Measurements from ENCODE around the gene OR1S2.

- TF ChIP-seq, protein P1, sequence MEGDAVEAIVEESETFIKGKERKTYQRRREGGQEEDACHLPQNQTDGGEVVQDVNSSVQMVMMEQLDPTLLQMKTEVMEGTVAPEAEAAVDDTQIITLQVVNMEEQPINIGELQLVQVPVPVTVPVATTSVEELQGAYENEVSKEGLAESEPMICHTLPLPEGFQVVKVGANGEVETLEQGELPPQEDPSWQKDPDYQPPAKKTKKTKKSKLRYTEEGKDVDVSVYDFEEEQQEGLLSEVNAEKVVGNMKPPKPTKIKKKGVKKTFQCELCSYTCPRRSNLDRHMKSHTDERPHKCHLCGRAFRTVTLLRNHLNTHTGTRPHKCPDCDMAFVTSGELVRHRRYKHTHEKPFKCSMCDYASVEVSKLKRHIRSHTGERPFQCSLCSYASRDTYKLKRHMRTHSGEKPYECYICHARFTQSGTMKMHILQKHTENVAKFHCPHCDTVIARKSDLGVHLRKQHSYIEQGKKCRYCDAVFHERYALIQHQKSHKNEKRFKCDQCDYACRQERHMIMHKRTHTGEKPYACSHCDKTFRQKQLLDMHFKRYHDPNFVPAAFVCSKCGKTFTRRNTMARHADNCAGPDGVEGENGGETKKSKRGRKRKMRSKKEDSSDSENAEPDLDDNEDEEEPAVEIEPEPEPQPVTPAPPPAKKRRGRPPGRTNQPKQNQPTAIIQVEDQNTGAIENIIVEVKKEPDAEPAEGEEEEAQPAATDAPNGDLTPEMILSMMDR (IDR thresholded peaks at IDR 0.05), result no peak
- no peak for TF ChIP-seq POLR2A (IDR thresholded peaks at IDR 0.05)
Observed at GRCh38 chr11:58193391-58193790, 10.6 kb downstream of the OR1S2 start.
